Measurements from ENCODE around the gene GNGT2. TPM values are rescaled to one million over a fixed set of nuclear protein-coding genes. Genes with fewer than 3 reads are reported as not detected.
"Not testable (repeated sequence)": the region's sequence is repeated elsewhere in the genome, so short reads cannot be mapped to it uniquely, and the experiment has no call there.

GNGT2 gene
- total RNA-seq, 2 donors from 2014 or later: 1.9 to 2.2 TPM

- intact Hi-C loops (cut with DNase I): loop anchor here in 1 of 2 donors (5.0 kb wide), 1 partner anchor 36 kb away; no protein-coding TSS in a partner anchor
- DNase-seq (no peak), ATAC-seq (no peak)
These were observed 19.4 kb downstream of the GNGT2 start for GRCh38 chr17:49190932-49191331.

- DNase-seq: no peak
- ATAC-seq: no peak
- intact Hi-C loops (cut with DNase I): loop anchor here (5.0 to 10.0 kb wide), 2 partner anchors 40 to 108 kb away; no protein-coding TSS in a partner anchor
These were observed 23.1 kb downstream of the GNGT2 start for GRCh38 chr17:49187301-49187700.

- ATAC-seq: not testable (repeated sequence)
- intact Hi-C loops (cut with DNase I): loop anchor here (5.0 to 10.0 kb wide), 2 partner anchors 42 to 109 kb away; no protein-coding TSS in a partner anchor
These were observed 25.0 kb downstream of the GNGT2 start for GRCh38 chr17:49185381-49185780.

GRCh38 chr17:49184522-49184921 lies 25.9 kb downstream of the GNGT2 start:
- DNase-seq: not testable (repeated sequence)
- intact Hi-C loops (cut with DNase I): loop anchor here in 1 of 2 donors (10.0 kb wide), 1 partner anchor 110 kb away; no protein-coding TSS in a partner anchor

More at GRCh38 chr17:49185381-49185780, 25.0 kb downstream of the GNGT2 start:
- DNase-seq: not testable (repeated sequence)

DNA sequence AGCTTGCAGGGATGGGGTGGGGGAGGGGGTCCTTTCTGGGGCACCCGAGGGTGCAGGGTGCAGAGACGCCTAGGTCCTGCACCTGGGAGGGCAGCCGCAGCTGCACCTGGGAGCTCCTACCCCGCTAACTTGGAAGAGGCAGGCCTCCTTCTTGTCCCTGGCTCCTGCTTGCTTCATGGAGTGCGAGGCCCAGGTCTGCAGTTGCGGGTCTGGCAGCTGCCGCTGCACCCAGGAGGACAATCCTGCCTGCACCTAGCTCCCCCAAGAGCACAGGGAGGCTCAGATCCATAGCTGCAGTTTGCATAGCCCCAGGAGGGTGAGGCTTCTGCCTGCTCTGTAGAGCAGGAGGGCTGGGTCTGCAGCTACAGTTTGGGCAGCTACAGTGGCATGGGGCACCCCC lies 26.6 kb downstream of the GNGT2 start:
- intact Hi-C loops (cut with DNase I): loop anchor here in 1 of 2 donors (10.0 kb wide), 1 partner anchor 111 kb away; no protein-coding TSS in a partner anchor
- DNase-seq (no peak), ATAC-seq (no peak)

More at GRCh38 chr17:49184522-49184921, 25.9 kb downstream of the GNGT2 start:
- ATAC-seq: not testable (repeated sequence)

DNA sequence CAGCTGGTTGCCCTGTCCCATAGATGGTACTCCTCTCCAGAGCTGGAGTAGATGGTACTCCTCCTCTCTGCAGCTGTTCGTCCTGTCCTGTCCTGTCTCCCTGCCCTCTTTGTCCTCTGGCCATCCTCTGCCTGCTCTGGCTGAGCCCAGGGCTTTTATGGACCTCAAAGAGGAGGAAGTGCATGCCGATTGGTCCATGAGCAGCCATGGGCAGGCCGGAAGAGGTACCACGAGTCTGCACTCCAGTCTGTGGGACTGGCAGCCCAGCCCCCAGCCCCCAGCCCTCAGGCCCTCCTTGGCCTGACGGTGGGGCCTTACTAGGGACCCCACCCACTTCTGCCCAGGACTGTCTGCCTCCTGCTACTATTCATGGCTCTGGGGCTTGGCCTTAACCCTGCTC lies 27.0 kb downstream of the GNGT2 start:
- DNase-seq: no peak
- ATAC-seq: no peak
- intact Hi-C loops (cut with DNase I): loop anchor here in 1 of 2 donors (10.0 kb wide), 1 partner anchor 111 kb away; no protein-coding TSS in a partner anchor

DNA sequence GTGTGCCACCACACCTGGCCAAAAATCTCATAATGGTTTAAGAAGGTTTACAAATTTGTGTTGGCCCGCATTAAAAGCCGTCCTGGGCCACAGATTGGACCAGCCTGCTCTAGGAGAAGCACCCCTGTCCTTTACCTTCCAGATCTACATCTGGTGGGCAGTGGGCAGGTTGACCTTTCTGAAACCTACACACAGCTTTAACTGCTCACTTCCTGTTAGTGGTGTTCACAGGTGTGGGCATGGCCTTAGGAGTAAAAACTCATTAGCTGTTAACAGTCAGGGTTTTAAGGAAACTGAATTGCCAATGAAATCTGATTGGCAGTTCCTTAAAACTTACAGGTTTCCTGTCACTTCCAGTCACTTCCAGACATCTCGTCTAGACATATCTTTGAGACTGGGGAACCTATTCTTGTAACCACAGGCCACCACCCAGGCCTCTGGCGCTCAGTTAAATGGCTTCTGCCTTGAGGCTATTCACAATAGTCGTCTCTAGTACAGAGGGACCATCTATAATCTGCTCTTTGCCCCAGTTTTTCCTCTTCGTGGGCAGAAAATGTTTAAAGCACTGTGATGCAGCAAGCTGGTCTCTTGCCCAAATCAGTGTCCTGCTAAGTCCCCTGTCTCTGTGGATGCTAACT lies 29.3 kb downstream of the GNGT2 start:
- intact Hi-C loops (cut with DNase I): loop anchor here in 1 of 2 donors (10.0 kb wide), 1 partner anchor 114 kb away; no protein-coding TSS in a partner anchor
- DNase-seq (no peak), ATAC-seq (no peak)

DNA sequence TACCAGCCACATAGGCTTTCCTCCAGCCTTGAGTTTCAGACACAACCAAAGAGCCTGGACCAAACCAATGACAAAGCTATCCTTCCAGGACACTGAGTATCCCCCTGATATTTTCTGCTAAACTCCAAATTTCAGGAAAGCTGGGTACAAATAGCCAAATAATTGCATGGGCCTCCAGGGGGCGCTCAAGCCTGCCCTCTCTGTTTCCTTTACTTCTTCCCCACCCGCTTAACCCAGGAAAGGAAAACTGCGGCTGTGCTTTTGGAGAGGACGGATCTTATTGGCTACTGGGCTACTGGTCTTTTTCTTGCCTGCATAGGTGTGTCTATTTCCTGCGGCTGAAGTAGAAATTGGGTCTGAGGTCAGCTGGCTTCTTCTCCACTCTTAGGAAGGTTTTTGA lies 30.1 kb downstream of the GNGT2 start:
- intact Hi-C loops (cut with DNase I): loop anchor here in 1 of 2 donors (10.0 kb wide), 1 partner anchor 114 kb away; no protein-coding TSS in a partner anchor
- peak; percentile 30 to 63 for ATAC-seq

GRCh38 chr17:49175978-49176377 lies 34.4 kb downstream of the GNGT2 start:
- DNase-seq; intact Hi-C loops (cut with DNase I); ATAC-seq: not testable (repeated sequence)

More for the DNA sequence above, 30.1 kb downstream of the GNGT2 start:
- DNase-seq: peak; percentile 68

GRCh38 chr17:49170711-49171110 lies 39.7 kb downstream of the GNGT2 start:
- intact Hi-C loops (cut with DNase I); ATAC-seq; DNase-seq: not testable (repeated sequence)

GRCh38 chr17:49170216-49170615 lies 40.2 kb downstream of the GNGT2 start:
- intact Hi-C loops (cut with DNase I): no loop called here
- DNase-seq (no peak), ATAC-seq (no peak)

- DNase-seq: no peak
- intact Hi-C loops (cut with DNase I): no loop called here
- ATAC-seq: no peak
These were observed 41.7 kb downstream of the GNGT2 start for GRCh38 chr17:49168706-49169105.

GRCh38 chr17:49165143-49165542 lies 45.2 kb downstream of the GNGT2 start:
- DNase-seq (no peak), ATAC-seq (no peak)
- intact Hi-C loops (cut with DNase I): no loop called here

- ATAC-seq (no peak), DNase-seq (no peak)
- intact Hi-C loops (cut with DNase I): no loop called here
These were observed 47.5 kb downstream of the GNGT2 start for GRCh38 chr17:49162866-49163265.

DNA sequence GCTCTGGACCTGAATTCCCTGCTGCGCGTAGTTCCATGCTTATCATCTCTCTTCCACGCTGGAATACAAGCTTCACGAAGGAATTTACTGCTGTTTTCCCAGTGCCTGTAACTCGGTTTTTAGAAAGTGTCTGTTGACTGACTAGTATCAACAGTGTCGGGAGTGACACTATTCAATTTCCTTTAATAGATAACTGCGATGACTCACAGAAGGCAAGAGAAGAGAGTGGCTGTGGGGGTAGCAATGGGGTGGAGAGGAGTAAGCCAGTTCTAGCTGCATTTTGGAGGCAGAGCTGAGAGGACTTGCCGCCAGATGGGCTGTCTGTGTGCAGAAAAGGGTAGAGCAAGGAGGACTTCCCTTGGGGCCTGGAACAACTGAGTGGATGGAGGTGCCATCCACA lies 52.6 kb downstream of the GNGT2 start:
- intact Hi-C loops (cut with DNase I): no loop called here

DNA sequence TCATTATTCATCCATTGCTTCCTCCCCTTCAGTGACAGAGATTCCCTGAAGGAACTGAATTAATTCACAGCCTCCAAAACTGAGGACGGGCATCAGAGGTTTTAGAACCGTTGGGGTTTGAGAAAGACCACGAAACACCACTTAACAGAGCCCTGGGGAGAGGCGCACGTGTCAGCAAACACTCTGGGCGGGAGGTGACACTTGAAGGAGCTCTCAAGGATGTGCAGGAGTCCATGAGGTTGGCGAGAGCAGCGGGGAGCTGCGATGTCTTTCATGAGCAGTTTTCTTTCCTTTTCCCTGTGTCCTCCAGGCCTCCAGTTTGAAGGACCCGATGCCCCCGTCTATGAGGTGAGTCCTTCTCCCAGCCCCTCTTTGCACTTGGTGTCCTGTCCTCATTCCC lies 54.1 kb downstream of the GNGT2 start:
- intact Hi-C loops (cut with DNase I): no loop called here
- DNase-seq (no peak), ATAC-seq (no peak)

More for the DNA sequence above, 52.6 kb downstream of the GNGT2 start:
- ATAC-seq (no peak), DNase-seq (no peak)

Other genes starting within 250 kb of the GNGT2 start
- not detected for gene GIP, start 242.0 kb downstream of the GNGT2 start, total RNA-seq
- under 1 TPM in 1 of 2 donors, not detected in 1; 0.03 TPM for gene IGF2BP1, start 213.2 kb downstream of the GNGT2 start, total RNA-seq
- under 1 TPM in 1 of 2 donors, not detected in 1; 0.03 TPM for gene B4GALNT2, start 77.8 kb downstream of the GNGT2 start, total RNA-seq
- gene ABI3, start 133 bp upstream of the GNGT2 start, total RNA-seq: 10 to 100 TPM in 1 of 2 donors, 1 to 10 TPM in 1; 5.7 to 12.5 TPM
- gene PHOSPHO1, start 20.2 kb upstream of the GNGT2 start, total RNA-seq: under 1 TPM; 0.31 to 0.41 TPM
- 10 to 100 TPM; 23.4 to 25.2 TPM for gene ZNF652, start 151.7 kb upstream of the GNGT2 start, total RNA-seq
- 100 to 1,000 TPM; 203 to 215 TPM for gene PHB1, start 204.3 kb upstream of the GNGT2 start, total RNA-seq

All from left cardiac atrium (tissue), 4 donors.